Lower lobe of right lung (tissue), 2 donors: ENCODE measurements around the gene CAMTA2. TPM values are rescaled to one million over a fixed set of nuclear protein-coding genes. Genes with fewer than 3 reads are reported as not detected.

ENCODE experiments used
- ATAC-seq, 2 donors: fragments of 200-7000 bp; cut with Tn5 transposase; one replicate each; pipeline ENCODE4 v1.9.1; 2020 to 2022; ENCODE audit warnings: mild to moderate bottlenecking in 2 of 2, moderate library complexity in 2 of 2
- DNase-seq: peaks from one replicate; pipeline ENCODE4 v3.0.0-alpha.2; 2020
- H3K27ac ChIP-seq: fragments of 200-600 bp; one replicate; pipeline ENCODE4 v1.8.0; 2022
- H3K27me3 ChIP-seq: fragments of 200-600 bp; one replicate; pipeline ENCODE4 v1.8.0; 2022; ENCODE audit warnings: low read depth
- H3K36me3 ChIP-seq: fragments of 200-600 bp; one replicate; pipeline ENCODE4 v1.8.0; 2022; ENCODE audit warnings: mild to moderate bottlenecking
- H3K4me1 ChIP-seq: fragments of 200-600 bp; one replicate; pipeline ENCODE4 v1.8.0; 2022
- H3K4me3 ChIP-seq: fragments of 200-600 bp; one replicate; pipeline ENCODE4 v1.8.0; 2022; ENCODE audit warnings: mild to moderate bottlenecking
- H3K9me3 ChIP-seq: fragments of 200-600 bp; one replicate; pipeline ENCODE4 v1.8.0; 2022
- CTCF ChIP-seq: fragments of 200-600 bp; IDR thresholded peaks from one replicate; pipeline ENCODE4 v1.8.0; 2022; ENCODE audit warnings: antibody characterized with exemption, mild to moderate bottlenecking
- intact Hi-C: fragments of 100-400 bp; cut with DNase I; formaldehyde crosslinking; loops from one replicate; pipeline ENCODE4 v1.11.0; 2022
- total RNA-seq: library from RNA; stranded (reverse); fragmentation: NEBNext Ultra II Directional; extraction: Animal tissue kit (Norgen Biotek cat#: 25700); gene quantifications from one replicate; pipeline ENCODE4 v1.2.1, GENCODE V29; 2021
- donor health status: DM: no; HTN: yes; CAD: no; lungs with severe emphysema.

The CAMTA2 gene
- total RNA-seq, 1 donor from 2014 or later: 49.9 TPM

DNA sequence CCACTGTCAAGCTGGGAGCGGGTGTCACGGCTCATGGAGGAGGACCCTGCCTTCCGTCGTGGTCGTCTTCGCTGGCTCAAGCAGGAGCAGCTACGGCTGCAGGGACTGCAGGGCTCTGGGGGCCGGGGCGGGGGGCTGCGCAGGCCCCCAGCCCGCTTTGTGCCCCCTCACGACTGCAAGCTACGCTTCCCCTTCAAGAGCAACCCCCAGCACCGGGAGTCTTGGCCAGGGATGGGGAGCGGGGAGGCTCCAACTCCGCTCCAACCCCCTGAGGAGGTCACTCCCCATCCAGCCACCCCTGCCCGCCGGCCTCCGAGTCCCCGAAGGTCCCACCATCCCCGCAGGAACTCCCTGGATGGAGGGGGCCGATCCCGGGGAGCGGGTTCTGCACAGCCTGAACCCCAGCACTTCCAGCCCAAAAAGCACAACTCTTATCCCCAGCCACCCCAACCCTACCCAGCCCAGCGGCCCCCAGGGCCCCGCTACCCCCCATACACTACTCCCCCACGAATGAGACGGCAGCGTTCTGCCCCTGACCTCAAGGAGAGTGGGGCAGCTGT, 36.2 kb upstream of the CAMTA2 start:
- Histone ChIP-seq H3K27me3 (no peaks in the 10 kb centered on the region), H3K27ac (peak overlapping the region; percentile 56), H3K9me3 (no peaks in the 10 kb centered on the region), H3K4me1 (no peaks in the 10 kb centered on the region), H3K4me3 (no peak overlapping the region), H3K36me3 (peaks cover 55% of the 10 kb centered on the region)
- DNase-seq (no peak), ATAC-seq (peak in 1 of 2 donors; percentile 1)
- no peak for TF ChIP-seq CTCF
- intact Hi-C loops: no loop called here

DNA sequence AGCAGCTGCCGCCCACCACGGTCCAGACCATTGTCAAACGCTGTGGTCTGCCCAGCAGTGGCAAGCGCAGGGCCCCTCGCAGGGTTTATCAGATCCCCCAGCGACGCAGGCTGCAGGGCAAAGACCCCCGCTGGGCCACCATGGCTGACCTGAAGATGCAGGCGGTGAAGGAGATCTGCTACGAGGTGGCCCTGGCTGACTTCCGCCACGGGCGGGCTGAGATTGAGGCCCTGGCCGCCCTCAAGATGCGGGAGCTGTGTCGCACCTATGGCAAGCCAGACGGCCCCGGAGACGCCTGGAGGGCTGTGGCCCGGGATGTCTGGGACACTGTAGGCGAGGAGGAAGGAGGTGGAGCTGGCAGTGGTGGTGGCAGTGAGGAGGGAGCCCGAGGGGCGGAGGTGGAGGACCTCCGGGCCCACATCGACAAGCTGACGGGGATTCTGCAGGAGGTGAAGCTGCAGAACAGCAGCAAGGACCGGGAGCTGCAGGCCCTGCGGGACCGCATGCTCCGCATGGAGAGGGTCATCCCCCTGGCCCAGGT, 34.8 kb upstream of the CAMTA2 start:
- ATAC-seq: no peak

GRCh38 chr17:5020502-5021023, 33.1 kb upstream of the CAMTA2 start:
- no peak overlapping the region for H3K27ac ChIP-seq
- H3K36me3 ChIP-seq: peaks cover 85% of the 10 kb centered on the region
- TF ChIP-seq CTCF: no peak
- no peaks in the 10 kb centered on the region for H3K4me1 ChIP-seq
- DNase-seq (no peak), ATAC-seq (no peak)
- intact Hi-C loops: no loop called here
- H3K27me3 ChIP-seq: no peaks in the 10 kb centered on the region
- no peak overlapping the region for H3K4me3 ChIP-seq
- H3K9me3 ChIP-seq: no peaks in the 10 kb centered on the region

More for the DNA sequence above, 34.8 kb upstream of the CAMTA2 start:
- Histone ChIP-seq H3K9me3 (no peaks in the 10 kb centered on the region), H3K4me3 (no peak overlapping the region), H3K4me1 (no peaks in the 10 kb centered on the region), H3K27me3 (no peaks in the 10 kb centered on the region), H3K27ac (no peak overlapping the region), H3K36me3 (peaks cover 68% of the 10 kb centered on the region)
- DNase-seq: no peak
- intact Hi-C loops: no loop called here
- no peak for TF ChIP-seq CTCF

GRCh38 chr17:5019475-5019956, 32.0 kb upstream of the CAMTA2 start:
- Histone ChIP-seq H3K27ac (no peak overlapping the region), H3K4me3 (no peak overlapping the region), H3K27me3 (no peaks in the 10 kb centered on the region), H3K9me3 (no peaks in the 10 kb centered on the region), H3K36me3 (peaks cover 96% of the 10 kb centered on the region), H3K4me1 (no peaks in the 10 kb centered on the region)
- peak; percentile 6 for TF ChIP-seq CTCF
- intact Hi-C loops: no loop called here
- ATAC-seq (no peak), DNase-seq (no peak)

- no peak for TF ChIP-seq CTCF
Measured at GRCh38 chr17:5014357-5014756, 26.9 kb upstream of the CAMTA2 start.

More at GRCh38 chr17:5014357-5014756, 26.9 kb upstream of the CAMTA2 start:
- Histone ChIP-seq H3K9me3 (no peaks in the 10 kb centered on the region), H3K4me3 (no peak overlapping the region), H3K27ac (no peak overlapping the region), H3K4me1 (no peaks in the 10 kb centered on the region), H3K36me3 (peaks cover 95% of the 10 kb centered on the region), H3K27me3 (no peaks in the 10 kb centered on the region)
- no peak for ATAC-seq
- intact Hi-C loops: no loop called here
- no peak for DNase-seq
